Tibial nerve (tissue), 4 donors: Measurements from ENCODE around the gene ITK. TPM values are rescaled to one million over a fixed set of nuclear protein-coding genes. Genes with fewer than 3 reads are reported as not detected.

ENCODE experiments used
- DNase-seq, 2 donors: peaks; one replicate each; pipeline ENCODE4 v3.0.0-alpha.2; 2019; ENCODE audit warnings: low spot score in 2 of 2
- H3K27ac ChIP-seq, 4 donors: fragments of 200-600 bp; sonication (generic) in 3 of 4; one replicate each; pipeline ENCODE4 v1.5.1; 2017 to 2019; ENCODE audit warnings: mild to moderate bottlenecking in 1 of 4
- H3K27me3 ChIP-seq, 2 donors: fragments of 200-600 bp; sonication (generic) in 1 of 2; one replicate each; pipeline versions ENCODE4 v1.5.1 to v1.6.0; 2017 to 2019
- H3K36me3 ChIP-seq, 3 donors: fragments of 200-600 bp; sonication (generic); one replicate each; pipeline ENCODE4 v1.5.1; 2018 to 2019
- H3K4me1 ChIP-seq, 4 donors: fragments of 200-600 bp; sonication (generic) in 3 of 4; one replicate each; pipeline ENCODE4 v1.5.1; 2017 to 2019
- H3K4me3 ChIP-seq, 4 donors: fragments of 200-600 bp; sonication (generic) in 3 of 4; one replicate each; pipeline ENCODE4 v1.5.1; 2017 to 2019; ENCODE audit warnings: mild to moderate bottlenecking in 1 of 4, moderate library complexity in 1 of 4
- H3K9me3 ChIP-seq, 4 donors: fragments of 200-600 bp; sonication (generic) in 3 of 4; one replicate each; pipeline ENCODE4 v1.5.1; 2017 to 2019
- EP300 ChIP-seq, 2 donors: sonication (generic); formaldehyde crosslinking; IDR thresholded peaks; one replicate each; pipeline ENCODE4 v1.6.1; 2017; ENCODE audit warnings: antibody characterized with exemption in 2 of 2, mild to moderate bottlenecking in 1 of 2
- POLR2A ChIP-seq, 2 donors: fragments of 450-650 bp; IDR thresholded peaks; one replicate each; pipeline ENCODE4 v1.6.1; 2017; ENCODE audit warnings: antibody characterized with exemption in 2 of 2, mild to moderate bottlenecking in 2 of 2, moderate library complexity in 2 of 2
- WGBS, 2 donors: methylation state at CpG; one replicate each; pipeline ENCODE4 v1.1.5; 2018; 5-methylcytosine and 5-hydroxymethylcytosine counted together
- total RNA-seq, 4 donors: library from RNA; depleted of rRNA; stranded (reverse); fragments of >200 nt; gene quantifications; one replicate each; pipeline ENCODE4 v1.1.0, GENCODE V29; 2016
- TF ChIP-seq, protein P1 (sequence below), 5 experiments: fragments of 200-600 bp in 3 of 5; fragments of 450-650 bp in 2 of 5; sonication (generic) in 3 of 5; IDR thresholded peaks; one replicate each; pipeline ENCODE4 v1.5.1; 2016 to 2019; ENCODE audit warnings: antibody characterized with exemption in 5 of 5, mild to moderate bottlenecking in 3 of 5, moderate library complexity in 2 of 5

The ITK gene
- total RNA-seq, 4 donors from 2014 or later = 0.44 to 3.3 (median 1.2) TPM

DNA sequence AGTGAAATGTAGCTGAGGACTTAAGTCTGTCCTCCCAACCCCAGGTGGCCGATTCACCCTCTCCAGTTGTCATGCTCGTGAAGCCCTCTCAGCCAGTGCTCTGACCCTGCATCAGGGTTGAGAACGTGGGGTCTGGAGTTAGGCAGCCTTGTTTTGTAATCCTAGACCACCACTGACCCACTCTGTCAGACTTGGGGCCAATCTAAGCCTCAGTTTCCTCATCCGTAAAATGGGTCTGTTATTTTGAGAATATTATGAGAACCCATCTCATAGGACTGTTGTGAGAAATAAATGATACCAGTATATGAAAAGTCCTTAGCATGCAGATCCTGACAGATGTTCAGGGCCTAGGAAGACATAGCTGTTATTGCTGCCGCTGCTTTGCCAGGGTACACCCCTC lies 122.4 kb downstream of the ITK start:
- TF ChIP-seq, protein P1, sequence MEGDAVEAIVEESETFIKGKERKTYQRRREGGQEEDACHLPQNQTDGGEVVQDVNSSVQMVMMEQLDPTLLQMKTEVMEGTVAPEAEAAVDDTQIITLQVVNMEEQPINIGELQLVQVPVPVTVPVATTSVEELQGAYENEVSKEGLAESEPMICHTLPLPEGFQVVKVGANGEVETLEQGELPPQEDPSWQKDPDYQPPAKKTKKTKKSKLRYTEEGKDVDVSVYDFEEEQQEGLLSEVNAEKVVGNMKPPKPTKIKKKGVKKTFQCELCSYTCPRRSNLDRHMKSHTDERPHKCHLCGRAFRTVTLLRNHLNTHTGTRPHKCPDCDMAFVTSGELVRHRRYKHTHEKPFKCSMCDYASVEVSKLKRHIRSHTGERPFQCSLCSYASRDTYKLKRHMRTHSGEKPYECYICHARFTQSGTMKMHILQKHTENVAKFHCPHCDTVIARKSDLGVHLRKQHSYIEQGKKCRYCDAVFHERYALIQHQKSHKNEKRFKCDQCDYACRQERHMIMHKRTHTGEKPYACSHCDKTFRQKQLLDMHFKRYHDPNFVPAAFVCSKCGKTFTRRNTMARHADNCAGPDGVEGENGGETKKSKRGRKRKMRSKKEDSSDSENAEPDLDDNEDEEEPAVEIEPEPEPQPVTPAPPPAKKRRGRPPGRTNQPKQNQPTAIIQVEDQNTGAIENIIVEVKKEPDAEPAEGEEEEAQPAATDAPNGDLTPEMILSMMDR (IDR thresholded peaks at IDR 0.05) = no peak
- TF ChIP-seq POLR2A (IDR thresholded peaks at IDR 0.05) (no peak), EP300 (IDR thresholded peaks at IDR 0.05) (no peak)
- H3K27ac ChIP-seq = no peak overlapping the region
- no peak for DNase-seq
- no peaks in the 10 kb centered on the region for H3K27me3 ChIP-seq
- 93 to 96% methylated on average over 5 of the region's 5 CpGs for WGBS, 2 donors
- H3K4me1 ChIP-seq = no peaks in the 10 kb centered on the region
- no peaks in the 10 kb centered on the region for H3K9me3 ChIP-seq
- H3K36me3 ChIP-seq = peaks cover 0 to 45% (median 6%) of the 10 kb centered on the region in 3 donors
- no peak overlapping the region for H3K4me3 ChIP-seq

DNA sequence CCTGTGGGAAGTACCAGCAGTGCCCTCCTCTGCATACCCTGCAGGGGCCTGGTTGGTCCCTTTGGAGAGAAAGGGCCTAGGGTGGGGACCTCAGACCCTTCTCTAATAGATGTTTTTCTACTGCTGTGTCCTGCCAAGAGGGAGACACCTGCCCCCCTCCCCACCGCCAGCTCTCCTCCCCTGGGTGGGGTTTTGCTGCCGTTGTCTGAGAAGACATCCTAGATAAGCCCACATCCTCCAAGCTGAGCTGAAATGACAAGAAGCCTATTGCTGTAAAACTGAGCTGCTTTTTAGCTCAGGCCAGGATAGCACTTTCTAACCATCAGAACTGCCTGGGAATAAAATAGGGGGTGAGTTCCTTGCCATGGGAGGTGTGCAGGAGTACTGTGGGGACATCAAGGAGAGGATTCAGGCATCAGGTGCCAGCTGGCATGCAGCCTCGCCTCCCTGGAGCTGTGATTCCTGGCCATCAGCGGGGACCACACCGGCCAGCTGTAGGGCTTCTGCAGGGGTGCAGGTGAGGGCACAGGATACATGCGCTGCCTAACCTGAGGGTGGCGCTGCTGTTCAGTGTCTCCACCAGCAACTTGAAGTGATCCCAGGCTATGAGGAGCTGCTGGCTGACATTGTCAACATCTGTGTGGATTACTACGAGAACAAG lies 123.2 kb downstream of the ITK start:
- H3K4me1 ChIP-seq = no peaks in the 10 kb centered on the region
- peaks cover 0 to 45% (median 6%) of the 10 kb centered on the region in 3 donors for H3K36me3 ChIP-seq
- H3K27ac ChIP-seq = no peak overlapping the region
- WGBS, 2 donors = 66 to 74% methylated on average over 8 of the region's 8 CpGs
- H3K27me3 ChIP-seq = no peaks in the 10 kb centered on the region
- DNase-seq = no peak
- H3K4me3 ChIP-seq = no peak overlapping the region
- TF ChIP-seq POLR2A (IDR thresholded peaks at IDR 0.05) (no peak), EP300 (IDR thresholded peaks at IDR 0.05) (no peak)
- TF ChIP-seq, protein P1 (IDR thresholded peaks at IDR 0.05) = no peak
- no peaks in the 10 kb centered on the region for H3K9me3 ChIP-seq

Other genes starting within 250 kb of the ITK start
- not detected for gene TIMD4, start 217.6 kb upstream of the ITK start, total RNA-seq
- under 1 TPM in 1 of 4 donors, not detected in 3; 0.42 TPM for gene HAVCR1, start 121.7 kb upstream of the ITK start, total RNA-seq
- gene HAVCR2, start 71.8 kb upstream of the ITK start, total RNA-seq = 10 to 100 TPM in 3 of 4 donors, 1 to 10 TPM in 1; 7.7 to 32.1 (median 13.8) TPM
- gene MED7, start 38.0 kb upstream of the ITK start, total RNA-seq = 10 to 100 TPM in 3 of 4 donors, 1 to 10 TPM in 1; 5.9 to 15.7 (median 12.3) TPM
- not detected for gene GARIN3, start 14.6 kb upstream of the ITK start, total RNA-seq
- 10 to 100 TPM; 14.4 to 27.3 (median 18.0) TPM for gene CYFIP2, start 85.3 kb downstream of the ITK start, total RNA-seq